Thyroid gland (tissue), 4 donors: ENCODE measurements around the gene NKRF. TPM values are rescaled to one million over a fixed set of nuclear protein-coding genes. Genes with fewer than 3 reads are reported as not detected.

Experiments
- DNase-seq, 2 donors: peaks; one replicate each; pipeline ENCODE4 v3.0.0-alpha.2; 2019
- H3K27ac ChIP-seq, 3 donors: fragments of 200-600 bp; sonication (generic); 1 replicate in 2 of 3; 2 replicates in 1 of 3; pipeline ENCODE4 v1.5.1; 2016 to 2019; ENCODE audit warnings: mild to moderate bottlenecking in 1 of 3, moderate library complexity in 1 of 3
- H3K27me3 ChIP-seq: fragments of 200-600 bp; sonication (generic); one replicate; pipeline ENCODE4 v1.5.1; 2019
- H3K36me3 ChIP-seq, 2 donors: fragments of 200-600 bp; sonication (generic); one replicate each; pipeline ENCODE4 v1.5.1; 2016 to 2019
- H3K4me1 ChIP-seq, 2 donors: fragments of 200-600 bp; sonication (generic); one replicate each; pipeline ENCODE4 v1.5.1; 2017 to 2019
- H3K4me3 ChIP-seq, 3 donors: fragments of 200-600 bp; sonication (generic); replicated peaks in 1 of 3; 1 replicate in 2 of 3; 2 replicates in 1 of 3; pipeline ENCODE4 v1.5.1; 2016; ENCODE audit warnings: mild to moderate bottlenecking in 1 of 3
- H3K9me3 ChIP-seq: fragments of 200-600 bp; sonication (generic); one replicate; pipeline ENCODE4 v1.5.1; 2017
- CTCF ChIP-seq, 6 experiments: fragments of 200-600 bp in 3 of 6; fragments of 450-650 bp in 3 of 6; sonication (generic) in 3 of 6; IDR thresholded peaks; one replicate each; pipeline ENCODE4 v1.5.1; 2016 to 2019; ENCODE audit warnings: antibody characterized with exemption in 6 of 6, mild to moderate bottlenecking in 2 of 6, inconsistent platforms in 1 of 6, moderate library complexity in 1 of 6
- POLR2A ChIP-seq, 2 donors: fragments of 450-650 bp; IDR thresholded peaks; one replicate each; pipeline ENCODE4 v1.6.1; 2017; ENCODE audit warnings: antibody characterized with exemption in 2 of 2, mild to moderate bottlenecking in 2 of 2, moderate library complexity in 1 of 2
- WGBS, 2 donors: methylation state at CpG; one replicate each; pipeline ENCODE4 v1.1.5; 2017; 5-methylcytosine and 5-hydroxymethylcytosine counted together
- intact Hi-C: fragments of 100-400 bp; cut with DNase I; formaldehyde crosslinking; loops from one replicate; pipeline ENCODE4 v1.15.1; 2023
- total RNA-seq, 4 donors: library from RNA; depleted of rRNA; stranded (reverse); fragments of >200 nt; gene quantifications; one replicate each; pipeline ENCODE4 v1.2.3, GENCODE V29; 2016

Gene NKRF
- total RNA-seq, 4 donors from 2014 or later: 6.1 to 9.5 (median 7.9) TPM

DNA sequence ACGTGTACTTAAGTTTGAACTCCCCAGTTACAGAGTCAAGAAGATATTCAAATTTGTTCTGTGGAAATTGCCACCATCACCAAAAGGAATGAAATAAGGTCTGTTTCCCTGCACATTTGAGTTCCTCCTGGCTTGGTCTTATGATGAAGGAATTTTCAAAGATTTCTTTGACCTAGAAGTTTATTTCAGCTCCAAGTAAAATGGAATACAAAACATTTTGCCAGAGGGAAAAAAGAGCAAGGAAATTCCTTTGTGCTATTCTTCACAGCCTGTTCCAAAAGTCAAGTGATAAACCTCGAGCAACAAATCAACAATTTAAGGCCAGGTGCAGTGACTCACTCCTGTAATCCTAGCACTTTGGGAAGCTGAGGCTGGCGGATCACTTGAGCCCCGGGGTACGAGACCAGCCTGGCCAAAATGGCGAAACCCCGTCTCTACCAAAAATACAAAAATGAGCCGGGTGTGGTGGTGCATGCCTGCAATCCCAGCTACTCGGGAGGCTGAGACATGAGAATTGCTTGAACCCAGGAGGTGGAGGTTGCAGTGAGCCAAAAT is 3.4 kb downstream of the NKRF start:
- 89 to 90% methylated on average over 7 of the region's 9 CpGs for WGBS, 2 donors
- no peaks in the 10 kb centered on the region for H3K36me3 ChIP-seq
- H3K9me3 ChIP-seq: no peaks in the 10 kb centered on the region
- DNase-seq: no peak
- intact Hi-C loops: no loop called here
- H3K27ac ChIP-seq: no peak overlapping the region
- peaks cover 0 to 6% of the 10 kb centered on the region in 2 donors for H3K4me1 ChIP-seq
- TF ChIP-seq POLR2A (IDR thresholded peaks at IDR 0.05) (no peak), CTCF (IDR thresholded peaks at IDR 0.05) (no peak)
- no peak overlapping the region for H3K4me3 ChIP-seq
- H3K27me3 ChIP-seq: no peaks in the 10 kb centered on the region

GRCh38 chrX:119589810-119590209 is 16.4 kb downstream of the NKRF start:
- peaks cover 0 to 3% of the 10 kb centered on the region in 2 donors for H3K36me3 ChIP-seq
- intact Hi-C loops: no loop called here
- no peak for DNase-seq
- no peak overlapping the region for H3K27ac ChIP-seq
- no peaks in the 10 kb centered on the region for H3K9me3 ChIP-seq
- TF ChIP-seq CTCF (IDR thresholded peaks at IDR 0.05): no peak
- 94 to 100% methylated on average over 5 of the region's 5 CpGs for WGBS, 2 donors
- H3K27me3 ChIP-seq: no peaks in the 10 kb centered on the region
- no peaks in the 10 kb centered on the region for H3K4me1 ChIP-seq
- no peak overlapping the region for H3K4me3 ChIP-seq

- Histone ChIP-seq H3K9me3 (no peaks in the 10 kb centered on the region), H3K27me3 (no peaks in the 10 kb centered on the region), H3K36me3 (no peaks in the 10 kb centered on the region), H3K4me1 (peaks cover 0 to 4% of the 10 kb centered on the region in 2 donors), H3K27ac (peak overlapping the region in 1 of 3 donors; percentile 25), H3K4me3 (no peak overlapping the region)
- 12 to 31% methylated on average over 2 of the region's 2 CpGs for WGBS, 2 donors
- DNase-seq: no peak
- TF ChIP-seq POLR2A (IDR thresholded peaks at IDR 0.05): no peak
- no peak for TF ChIP-seq CTCF (IDR thresholded peaks at IDR 0.05)
- intact Hi-C loops: no loop called here
Observed at GRCh38 chrX:119583431-119584059, 22.7 kb downstream of the NKRF start.

- DNase-seq: no peak
- TF ChIP-seq CTCF (IDR thresholded peaks at IDR 0.05): no peak
- TF ChIP-seq POLR2A (IDR thresholded peaks at IDR 0.05): no peak
- Histone ChIP-seq H3K4me1 (peaks cover 4 to 6% of the 10 kb centered on the region in 2 donors), H3K9me3 (no peaks in the 10 kb centered on the region), H3K27ac (no peak overlapping the region), H3K4me3 (no peak overlapping the region), H3K36me3 (no peaks in the 10 kb centered on the region), H3K27me3 (no peaks in the 10 kb centered on the region)
- intact Hi-C loops: no loop called here
Observed at GRCh38 chrX:119579414-119579813, 26.8 kb downstream of the NKRF start.

GRCh38 chrX:119574394-119575266 is 31.6 kb downstream of the NKRF start, which contains the start of gene UBE2A:
Gene UBE2A (plus strand): TSS chrX:119574563. CDS start chrX:119574712, 149 bp downstream.
- H3K36me3 ChIP-seq: no peaks in the 10 kb centered on the region
- peaks cover 5 to 6% of the 10 kb centered on the region in 2 donors for H3K4me1 ChIP-seq
- no peaks in the 10 kb centered on the region for H3K9me3 ChIP-seq
- no peaks in the 10 kb centered on the region for H3K27me3 ChIP-seq
- DNase-seq: peak; percentile 90 to 91
- intact Hi-C loops: no loop called here
- peak within 1 kb of the TSS; percentile 6 to 59 (median 52) for H3K4me3 ChIP-seq
- H3K27ac ChIP-seq: peak within 1 kb of the TSS; percentile 87 to 93 (median 89)
- TF ChIP-seq CTCF (IDR thresholded peaks at IDR 0.05): peak in 2 of 6 experiments; percentile 27 to 30
- TF ChIP-seq POLR2A (IDR thresholded peaks at IDR 0.05): peak; percentile 27 to 86
- WGBS, 2 donors: 0 to 2% methylated on average over 6 to 8 of the region's 86 CpGs
